Natural killer cell (primary cell): ENCODE measurements around the gene CCR1. TPM values are rescaled to one million over a fixed set of nuclear protein-coding genes. Genes with fewer than 3 reads are reported as not detected.

Source experiments
- ATAC-seq, 3 donors: fragments of 150-1000 bp in 2 of 3; fragments of 200-7000 bp in 1 of 3; cut with Tn5 transposase; 1 replicate in 1 of 3; 2 replicates in 2 of 3; pipeline ENCODE4 v1.10.0; 2021; ENCODE audit warnings: mild to moderate bottlenecking in 2 of 3, moderate library complexity in 2 of 3
- DNase-seq, 2 donors: peaks; one replicate each; pipeline versions ENCODE4 v3.0.0 to v3.0.0-alpha.2; 2013 to 2021; ENCODE audit warnings: mixed read lengths in 1 of 2
- H3K27ac ChIP-seq: one replicate; pipeline ENCODE4 v1.5.1; 2013; ENCODE audit warnings: mild to moderate bottlenecking, low read length
- H3K27me3 ChIP-seq: one replicate; pipeline ENCODE4 v1.6.1; 2013; ENCODE audit warnings: low read length; ENCODE audit not compliant: control insufficient read depth, insufficient read depth
- H3K36me3 ChIP-seq: one replicate; pipeline ENCODE4 v1.6.1; 2013; ENCODE audit warnings: low read length; ENCODE audit not compliant: control insufficient read depth, insufficient read depth
- H3K4me1 ChIP-seq: one replicate; pipeline ENCODE4 v1.6.1; 2013; ENCODE audit warnings: low read length; ENCODE audit not compliant: control insufficient read depth, insufficient read depth
- H3K4me3 ChIP-seq: one replicate; pipeline ENCODE4 v1.5.1; 2013; ENCODE audit warnings: low read length
- H3K9me3 ChIP-seq: one replicate; pipeline ENCODE4 v1.6.1; 2013; ENCODE audit warnings: low read length; ENCODE audit not compliant: control insufficient read depth, insufficient read depth
- H3K27ac Mint-ChIP-seq, 2 donors: one replicate each; pipeline ENCODE4 v1.8.0; 2022; ENCODE audit warnings: mild to moderate bottlenecking in 2 of 2, mixed read lengths in 2 of 2, moderate library complexity in 1 of 2
- H3K27me3 Mint-ChIP-seq, 2 donors: one replicate each; pipeline ENCODE4 v1.8.0; 2022; ENCODE audit warnings: low read depth in 2 of 2, mixed read lengths in 2 of 2
- H3K36me3 Mint-ChIP-seq: one replicate; pipeline ENCODE4 v1.8.0; 2022; ENCODE audit warnings: mixed read lengths
- H3K4me1 Mint-ChIP-seq, 2 donors: one replicate each; pipeline ENCODE4 v1.8.0; 2022; ENCODE audit warnings: mixed read lengths in 2 of 2
- H3K4me3 Mint-ChIP-seq: one replicate; pipeline ENCODE4 v1.8.0; 2022; ENCODE audit warnings: mild to moderate bottlenecking, moderate library complexity, mixed read lengths
- H3K9me3 Mint-ChIP-seq, 2 donors: one replicate each; pipeline ENCODE4 v1.8.0; 2022; ENCODE audit warnings: mixed read lengths in 2 of 2
- WGBS: methylation state at CpG from one replicate; pipeline ENCODE4 v1.1.7; 2013; ENCODE audit warnings: missing lambda C conversion rate; ENCODE audit not compliant: insufficient coverage; 5-methylcytosine and 5-hydroxymethylcytosine counted together
- intact Hi-C: fragments of 100-400 bp; cut with micrococcal nuclease; formaldehyde crosslinking; loops from one replicate; pipeline ENCODE4 v1.14.2; 2022
- total RNA-seq, 4 donors: library from RNA; stranded (reverse); fragments of 120-200 nt in 1 of 4; gene quantifications; one replicate each; pipeline versions ENCODE4 v1.2.3 to v1.2.4, GENCODE V29; 2013 to 2022
- TF ChIP-seq, protein P1 (sequence below): fragments of 200-600 bp; IDR thresholded peaks from one replicate; pipeline ENCODE4 v1.8.0; 2022; ENCODE audit warnings: antibody characterized with exemption

The CCR1 gene
- total RNA-seq, 3 donors from 2014 or later (not counting 1 experiment from before 2014, with no cell fraction given), result 2.1 to 26.0 (median 3.8) TPM

DNA sequence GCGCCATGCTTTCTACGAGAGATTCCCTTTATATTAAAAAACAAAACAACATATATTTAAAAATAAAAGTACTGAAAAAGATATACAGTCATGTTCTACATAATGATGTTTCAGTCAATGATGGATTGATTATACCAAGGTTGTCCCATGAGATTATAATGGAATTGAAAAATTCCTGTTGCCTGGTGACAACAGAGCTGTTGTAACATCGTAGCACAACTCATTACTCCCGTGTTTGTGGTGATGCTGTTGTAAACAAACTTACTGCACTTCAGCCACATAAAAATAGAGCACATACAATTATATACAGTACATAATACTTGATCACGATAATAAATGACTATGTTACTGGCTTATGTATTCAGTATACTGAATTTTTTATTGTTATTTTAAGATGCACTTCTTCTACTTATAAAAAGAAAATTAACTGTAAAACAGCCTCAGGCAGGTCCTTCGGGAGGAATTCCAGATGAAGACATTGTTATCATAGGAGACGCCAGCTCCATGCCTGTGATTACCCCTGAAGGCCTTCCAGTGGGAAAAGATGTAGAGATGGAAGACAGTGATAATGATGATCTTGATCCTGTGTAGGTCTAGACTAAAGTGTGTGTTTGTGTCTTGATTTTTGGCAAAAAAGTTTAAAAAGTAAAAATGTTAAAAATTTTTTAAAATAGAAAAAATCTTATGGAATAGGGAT lies 11.7 kb downstream of the CCR1 start:
- TF ChIP-seq, protein P1, sequence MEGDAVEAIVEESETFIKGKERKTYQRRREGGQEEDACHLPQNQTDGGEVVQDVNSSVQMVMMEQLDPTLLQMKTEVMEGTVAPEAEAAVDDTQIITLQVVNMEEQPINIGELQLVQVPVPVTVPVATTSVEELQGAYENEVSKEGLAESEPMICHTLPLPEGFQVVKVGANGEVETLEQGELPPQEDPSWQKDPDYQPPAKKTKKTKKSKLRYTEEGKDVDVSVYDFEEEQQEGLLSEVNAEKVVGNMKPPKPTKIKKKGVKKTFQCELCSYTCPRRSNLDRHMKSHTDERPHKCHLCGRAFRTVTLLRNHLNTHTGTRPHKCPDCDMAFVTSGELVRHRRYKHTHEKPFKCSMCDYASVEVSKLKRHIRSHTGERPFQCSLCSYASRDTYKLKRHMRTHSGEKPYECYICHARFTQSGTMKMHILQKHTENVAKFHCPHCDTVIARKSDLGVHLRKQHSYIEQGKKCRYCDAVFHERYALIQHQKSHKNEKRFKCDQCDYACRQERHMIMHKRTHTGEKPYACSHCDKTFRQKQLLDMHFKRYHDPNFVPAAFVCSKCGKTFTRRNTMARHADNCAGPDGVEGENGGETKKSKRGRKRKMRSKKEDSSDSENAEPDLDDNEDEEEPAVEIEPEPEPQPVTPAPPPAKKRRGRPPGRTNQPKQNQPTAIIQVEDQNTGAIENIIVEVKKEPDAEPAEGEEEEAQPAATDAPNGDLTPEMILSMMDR, result no peak
- WGBS, result 97% methylated on average over 4 of the region's 7 CpGs

DNA sequence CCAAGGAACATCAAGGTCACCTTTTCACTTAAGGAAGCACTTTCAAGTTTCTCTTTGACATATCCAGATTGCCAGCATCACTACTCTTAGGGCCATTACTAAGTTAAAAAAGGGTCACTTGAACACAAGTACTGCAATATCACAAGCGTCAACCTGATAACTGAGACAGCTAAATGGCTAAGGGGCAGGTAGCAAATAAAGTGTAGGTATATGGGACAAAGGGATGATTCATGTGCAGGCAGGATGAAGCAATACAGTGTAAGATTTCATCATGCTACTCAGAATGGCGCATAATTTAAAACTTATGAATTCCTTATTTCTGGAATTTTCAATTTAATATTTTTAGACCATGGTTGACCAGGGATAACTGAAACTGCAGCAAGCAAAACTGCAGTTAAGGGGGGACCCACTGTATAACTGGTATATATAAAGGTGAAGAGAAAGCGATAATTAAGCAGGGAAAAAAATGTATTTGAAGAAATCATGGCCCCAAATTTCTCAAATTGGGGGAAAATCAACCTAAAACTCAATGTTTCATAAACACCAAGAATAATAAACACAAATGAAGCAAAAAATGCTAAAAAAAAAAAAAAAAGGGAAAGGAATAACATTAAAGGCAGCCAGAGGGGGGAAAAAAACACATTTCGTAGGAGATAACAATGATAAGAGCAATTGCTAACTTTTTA lies 13.1 kb downstream of the CCR1 start:
- ATAC-seq (no peak), DNase-seq (no peak)
- no peaks in the 10 kb centered on the region for H3K27me3 ChIP-seq
- Mint-ChIP-seq H3K36me3 (peaks cover 22% of the 10 kb centered on the region), H3K4me1 (peaks cover 0 to 4% of the 10 kb centered on the region in 2 donors), H3K27ac (no peak overlapping the region), H3K9me3 (peaks cover 0 to 7% of the 10 kb centered on the region in 2 donors), H3K4me3 (no peak overlapping the region), H3K27me3 (peaks cover 0 to 3% of the 10 kb centered on the region in 2 donors)
- no peaks in the 10 kb centered on the region for H3K36me3 ChIP-seq
- H3K9me3 ChIP-seq, result peaks cover 5% of the 10 kb centered on the region
- intact Hi-C loops, result no loop called here
- 92% methylated on average over 3 of the region's 4 CpGs for WGBS
- no peak overlapping the region for H3K4me3 ChIP-seq
- peaks cover 6% of the 10 kb centered on the region for H3K4me1 ChIP-seq
- TF ChIP-seq, protein P1, result no peak
- H3K27ac ChIP-seq, result no peak overlapping the region

More for the DNA sequence above, 11.7 kb downstream of the CCR1 start:
- Histone ChIP-seq H3K36me3 (peaks cover 7% of the 10 kb centered on the region), H3K27ac (no peak overlapping the region), H3K4me3 (no peak overlapping the region), H3K9me3 (peaks cover 5% of the 10 kb centered on the region), H3K27me3 (no peaks in the 10 kb centered on the region), H3K4me1 (peaks cover 6% of the 10 kb centered on the region)
- DNase-seq (no peak), ATAC-seq (no peak)
- no peak overlapping the region for H3K27ac Mint-ChIP-seq
- no peak overlapping the region for H3K4me3 Mint-ChIP-seq
- peaks cover 22% of the 10 kb centered on the region for H3K36me3 Mint-ChIP-seq
- H3K9me3 Mint-ChIP-seq, result peaks cover 0 to 7% of the 10 kb centered on the region in 2 donors
- intact Hi-C loops, result no loop called here
- peaks cover 0 to 3% of the 10 kb centered on the region in 2 donors for H3K27me3 Mint-ChIP-seq
- peaks cover 0 to 8% of the 10 kb centered on the region in 2 donors for H3K4me1 Mint-ChIP-seq

DNA sequence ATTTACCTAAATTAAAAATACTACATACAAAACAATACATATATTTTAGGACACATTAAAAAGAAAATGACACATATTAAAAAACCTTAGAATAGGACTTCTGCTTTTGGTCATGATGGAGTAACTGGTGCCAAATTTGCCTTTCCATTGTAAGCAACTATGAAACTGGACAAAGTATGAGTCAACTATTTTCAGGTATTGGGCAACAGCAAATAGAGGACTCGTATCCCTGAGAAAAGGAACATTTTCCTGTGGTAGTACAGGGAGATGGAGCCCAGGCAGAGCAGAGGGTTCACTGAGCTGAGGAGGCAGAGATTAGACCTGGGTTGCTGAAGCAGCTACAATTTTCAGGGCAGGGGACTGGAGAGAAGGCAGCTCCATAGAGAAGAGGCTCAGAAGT lies 14.7 kb downstream of the CCR1 start:
- ATAC-seq, result no peak
- Histone ChIP-seq H3K27ac (no peak overlapping the region), H3K4me3 (no peak overlapping the region), H3K4me1 (peaks cover 6% of the 10 kb centered on the region), H3K9me3 (peaks cover 5% of the 10 kb centered on the region), H3K27me3 (no peaks in the 10 kb centered on the region), H3K36me3 (no peaks in the 10 kb centered on the region)
- peaks cover 0 to 3% of the 10 kb centered on the region in 2 donors for H3K27me3 Mint-ChIP-seq
- H3K4me1 Mint-ChIP-seq, result peaks cover 0 to 4% of the 10 kb centered on the region in 2 donors
- no peak overlapping the region for H3K27ac Mint-ChIP-seq
- DNase-seq, result no peak
- intact Hi-C loops, result no loop called here
- TF ChIP-seq, protein P1, result no peak
- H3K9me3 Mint-ChIP-seq, result peaks cover 0 to 7% of the 10 kb centered on the region in 2 donors
- H3K4me3 Mint-ChIP-seq, result no peak overlapping the region
- WGBS, result 82% methylated on average over 1 of the region's 1 CpG
- H3K36me3 Mint-ChIP-seq, result peaks cover 22% of the 10 kb centered on the region
